GM12801 (cell line): ENCODE results near the gene CYB5D1.

Experiments used
- CTCF ChIP-seq: IDR thresholded peaks from one replicate; pipeline ENCODE4 v1.5.1; 2011; ENCODE audit warnings: control low read depth; ENCODE audit not compliant: insufficient read length; ENCODE audit errors: extremely low read depth

CYB5D1 gene

GRCh38 chr17:7885367-7886226 lies 27.8 kb downstream of the CYB5D1 start:
- no peak for TF ChIP-seq CTCF

- TF ChIP-seq CTCF, result no peak
Measured at GRCh38 chr17:7886227-7887037, 28.6 kb downstream of the CYB5D1 start.

- no peak for TF ChIP-seq CTCF
Measured at GRCh38 chr17:7887038-7887481, 29.3 kb downstream of the CYB5D1 start.

- no peak for TF ChIP-seq CTCF
Measured at GRCh38 chr17:7887482-7888183, 29.8 kb downstream of the CYB5D1 start.

GRCh38 chr17:7888184-7888920 lies 30.5 kb downstream of the CYB5D1 start, which contains the start of gene CHD3:
Gene CHD3, plus strand, starts transcription at chr17:7888789. Its CDS starts 212 bp downstream, at chr17:7889001.
- TF ChIP-seq CTCF, result no peak

GRCh38 chr17:7889166-7889955 lies 31.6 kb downstream of the CYB5D1 start:
- no peak for TF ChIP-seq CTCF
